ENCODE results near the gene PDXK. TPM values are rescaled to one million over a fixed set of nuclear protein-coding genes. Genes with fewer than 3 reads are reported as not detected.

The PDXK gene
- total and polyA plus RNA-seq, 2 of the 13 experiments (the other 11 are each of a cell fraction or from before 2014, with no cell fraction given), result 114 to 184 TPM

DNA sequence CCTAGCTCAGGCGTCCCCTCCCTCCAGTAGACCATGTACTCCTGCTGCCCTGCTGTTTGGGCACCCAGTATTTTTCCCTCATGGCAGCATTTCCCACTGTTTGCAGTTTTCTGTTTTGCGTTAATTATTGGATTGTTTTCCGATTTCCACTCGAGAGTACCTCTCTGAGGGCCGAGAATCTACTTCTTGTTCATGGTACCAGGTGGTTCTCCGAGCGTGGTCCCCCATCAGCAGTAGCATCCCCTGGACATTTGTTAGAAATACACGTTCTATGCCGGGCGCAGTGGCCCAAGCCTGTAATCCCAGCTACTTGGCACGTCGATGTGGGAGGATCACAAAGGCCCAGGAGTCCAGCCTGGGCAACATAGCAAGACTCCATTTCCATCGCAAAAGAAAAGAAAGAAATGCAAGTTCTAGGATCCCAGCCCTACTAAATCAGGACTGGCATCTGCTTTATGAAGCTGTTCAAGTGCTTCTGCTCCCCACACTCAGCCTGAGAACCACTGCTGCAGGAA lies 71.1 kb downstream of the PDXK start (continued):
- TF ChIP-seq, protein P1, sequence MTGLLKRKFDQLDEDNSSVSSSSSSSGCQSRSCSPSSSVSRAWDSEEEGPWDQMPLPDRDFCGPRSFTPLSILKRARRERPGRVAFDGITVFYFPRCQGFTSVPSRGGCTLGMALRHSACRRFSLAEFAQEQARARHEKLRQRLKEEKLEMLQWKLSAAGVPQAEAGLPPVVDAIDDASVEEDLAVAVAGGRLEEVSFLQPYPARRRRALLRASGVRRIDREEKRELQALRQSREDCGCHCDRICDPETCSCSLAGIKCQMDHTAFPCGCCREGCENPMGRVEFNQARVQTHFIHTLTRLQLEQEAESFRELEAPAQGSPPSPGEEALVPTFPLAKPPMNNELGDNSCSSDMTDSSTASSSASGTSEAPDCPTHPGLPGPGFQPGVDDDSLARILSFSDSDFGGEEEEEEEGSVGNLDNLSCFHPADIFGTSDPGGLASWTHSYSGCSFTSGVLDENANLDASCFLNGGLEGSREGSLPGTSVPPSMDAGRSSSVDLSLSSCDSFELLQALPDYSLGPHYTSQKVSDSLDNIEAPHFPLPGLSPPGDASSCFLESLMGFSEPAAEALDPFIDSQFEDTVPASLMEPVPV (CRISPR knock-in tag; IDR thresholded peaks at IDR 0.05), result no peak
- TF ChIP-seq, protein P2, sequence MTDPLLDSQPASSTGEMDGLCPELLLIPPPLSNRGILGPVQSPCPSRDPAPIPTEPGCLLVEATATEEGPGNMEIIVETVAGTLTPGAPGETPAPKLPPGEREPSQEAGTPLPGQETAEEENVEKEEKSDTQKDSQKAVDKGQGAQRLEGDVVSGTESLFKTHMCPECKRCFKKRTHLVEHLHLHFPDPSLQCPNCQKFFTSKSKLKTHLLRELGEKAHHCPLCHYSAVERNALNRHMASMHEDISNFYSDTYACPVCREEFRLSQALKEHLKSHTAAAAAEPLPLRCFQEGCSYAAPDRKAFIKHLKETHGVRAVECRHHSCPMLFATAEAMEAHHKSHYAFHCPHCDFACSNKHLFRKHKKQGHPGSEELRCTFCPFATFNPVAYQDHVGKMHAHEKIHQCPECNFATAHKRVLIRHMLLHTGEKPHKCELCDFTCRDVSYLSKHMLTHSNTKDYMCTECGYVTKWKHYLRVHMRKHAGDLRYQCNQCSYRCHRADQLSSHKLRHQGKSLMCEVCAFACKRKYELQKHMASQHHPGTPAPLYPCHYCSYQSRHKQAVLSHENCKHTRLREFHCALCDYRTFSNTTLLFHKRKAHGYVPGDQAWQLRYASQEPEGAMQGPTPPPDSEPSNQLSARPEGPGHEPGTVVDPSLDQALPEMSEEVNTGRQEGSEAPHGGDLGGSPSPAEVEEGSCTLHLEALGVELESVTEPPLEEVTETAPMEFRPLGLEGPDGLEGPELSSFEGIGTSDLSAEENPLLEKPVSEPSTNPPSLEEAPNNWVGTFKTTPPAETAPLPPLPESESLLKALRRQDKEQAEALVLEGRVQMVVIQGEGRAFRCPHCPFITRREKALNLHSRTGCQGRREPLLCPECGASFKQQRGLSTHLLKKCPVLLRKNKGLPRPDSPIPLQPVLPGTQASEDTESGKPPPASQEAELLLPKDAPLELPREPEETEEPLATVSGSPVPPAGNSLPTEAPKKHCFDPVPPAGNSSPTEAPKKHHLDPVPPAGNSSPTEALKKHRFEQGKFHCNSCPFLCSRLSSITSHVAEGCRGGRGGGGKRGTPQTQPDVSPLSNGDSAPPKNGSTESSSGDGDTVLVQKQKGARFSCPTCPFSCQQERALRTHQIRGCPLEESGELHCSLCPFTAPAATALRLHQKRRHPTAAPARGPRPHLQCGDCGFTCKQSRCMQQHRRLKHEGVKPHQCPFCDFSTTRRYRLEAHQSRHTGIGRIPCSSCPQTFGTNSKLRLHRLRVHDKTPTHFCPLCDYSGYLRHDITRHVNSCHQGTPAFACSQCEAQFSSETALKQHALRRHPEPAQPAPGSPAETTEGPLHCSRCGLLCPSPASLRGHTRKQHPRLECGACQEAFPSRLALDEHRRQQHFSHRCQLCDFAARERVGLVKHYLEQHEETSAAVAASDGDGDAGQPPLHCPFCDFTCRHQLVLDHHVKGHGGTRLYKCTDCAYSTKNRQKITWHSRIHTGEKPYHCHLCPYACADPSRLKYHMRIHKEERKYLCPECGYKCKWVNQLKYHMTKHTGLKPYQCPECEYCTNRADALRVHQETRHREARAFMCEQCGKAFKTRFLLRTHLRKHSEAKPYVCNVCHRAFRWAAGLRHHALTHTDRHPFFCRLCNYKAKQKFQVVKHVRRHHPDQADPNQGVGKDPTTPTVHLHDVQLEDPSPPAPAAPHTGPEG (CRISPR knock-in tag; IDR thresholded peaks at IDR 0.05), result no peak
- TF ChIP-seq ZNF709 (CRISPR knock-in tag; IDR thresholded peaks at IDR 0.05) (0 out of 2 replicates have a peak, but pooled peaks have one; percentile 5), RXRA (CRISPR knock-in tag; IDR thresholded peaks at IDR 0.05) (no peak), ZNF451 (CRISPR knock-in tag; IDR thresholded peaks at IDR 0.05) (no peak), ZNF121 (CRISPR knock-in tag; IDR thresholded peaks at IDR 0.05) (peak; percentile 98)
- TF ChIP-seq, protein P3, sequence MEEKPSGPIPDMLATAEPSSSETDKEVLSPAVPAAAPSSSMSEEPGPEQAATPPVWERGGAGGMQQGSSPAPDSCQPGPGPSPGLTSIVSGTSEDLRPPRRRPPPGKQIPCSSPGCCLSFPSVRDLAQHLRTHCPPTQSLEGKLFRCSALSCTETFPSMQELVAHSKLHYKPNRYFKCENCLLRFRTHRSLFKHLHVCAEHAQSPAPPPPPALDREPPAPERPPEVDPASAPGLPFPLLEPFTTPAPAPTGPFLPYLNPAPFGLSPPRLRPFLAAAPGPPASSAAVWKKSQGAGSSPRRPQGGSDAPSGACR (CRISPR knock-in tag; IDR thresholded peaks at IDR 0.05), result no peak
- TF ChIP-seq, protein P4, sequence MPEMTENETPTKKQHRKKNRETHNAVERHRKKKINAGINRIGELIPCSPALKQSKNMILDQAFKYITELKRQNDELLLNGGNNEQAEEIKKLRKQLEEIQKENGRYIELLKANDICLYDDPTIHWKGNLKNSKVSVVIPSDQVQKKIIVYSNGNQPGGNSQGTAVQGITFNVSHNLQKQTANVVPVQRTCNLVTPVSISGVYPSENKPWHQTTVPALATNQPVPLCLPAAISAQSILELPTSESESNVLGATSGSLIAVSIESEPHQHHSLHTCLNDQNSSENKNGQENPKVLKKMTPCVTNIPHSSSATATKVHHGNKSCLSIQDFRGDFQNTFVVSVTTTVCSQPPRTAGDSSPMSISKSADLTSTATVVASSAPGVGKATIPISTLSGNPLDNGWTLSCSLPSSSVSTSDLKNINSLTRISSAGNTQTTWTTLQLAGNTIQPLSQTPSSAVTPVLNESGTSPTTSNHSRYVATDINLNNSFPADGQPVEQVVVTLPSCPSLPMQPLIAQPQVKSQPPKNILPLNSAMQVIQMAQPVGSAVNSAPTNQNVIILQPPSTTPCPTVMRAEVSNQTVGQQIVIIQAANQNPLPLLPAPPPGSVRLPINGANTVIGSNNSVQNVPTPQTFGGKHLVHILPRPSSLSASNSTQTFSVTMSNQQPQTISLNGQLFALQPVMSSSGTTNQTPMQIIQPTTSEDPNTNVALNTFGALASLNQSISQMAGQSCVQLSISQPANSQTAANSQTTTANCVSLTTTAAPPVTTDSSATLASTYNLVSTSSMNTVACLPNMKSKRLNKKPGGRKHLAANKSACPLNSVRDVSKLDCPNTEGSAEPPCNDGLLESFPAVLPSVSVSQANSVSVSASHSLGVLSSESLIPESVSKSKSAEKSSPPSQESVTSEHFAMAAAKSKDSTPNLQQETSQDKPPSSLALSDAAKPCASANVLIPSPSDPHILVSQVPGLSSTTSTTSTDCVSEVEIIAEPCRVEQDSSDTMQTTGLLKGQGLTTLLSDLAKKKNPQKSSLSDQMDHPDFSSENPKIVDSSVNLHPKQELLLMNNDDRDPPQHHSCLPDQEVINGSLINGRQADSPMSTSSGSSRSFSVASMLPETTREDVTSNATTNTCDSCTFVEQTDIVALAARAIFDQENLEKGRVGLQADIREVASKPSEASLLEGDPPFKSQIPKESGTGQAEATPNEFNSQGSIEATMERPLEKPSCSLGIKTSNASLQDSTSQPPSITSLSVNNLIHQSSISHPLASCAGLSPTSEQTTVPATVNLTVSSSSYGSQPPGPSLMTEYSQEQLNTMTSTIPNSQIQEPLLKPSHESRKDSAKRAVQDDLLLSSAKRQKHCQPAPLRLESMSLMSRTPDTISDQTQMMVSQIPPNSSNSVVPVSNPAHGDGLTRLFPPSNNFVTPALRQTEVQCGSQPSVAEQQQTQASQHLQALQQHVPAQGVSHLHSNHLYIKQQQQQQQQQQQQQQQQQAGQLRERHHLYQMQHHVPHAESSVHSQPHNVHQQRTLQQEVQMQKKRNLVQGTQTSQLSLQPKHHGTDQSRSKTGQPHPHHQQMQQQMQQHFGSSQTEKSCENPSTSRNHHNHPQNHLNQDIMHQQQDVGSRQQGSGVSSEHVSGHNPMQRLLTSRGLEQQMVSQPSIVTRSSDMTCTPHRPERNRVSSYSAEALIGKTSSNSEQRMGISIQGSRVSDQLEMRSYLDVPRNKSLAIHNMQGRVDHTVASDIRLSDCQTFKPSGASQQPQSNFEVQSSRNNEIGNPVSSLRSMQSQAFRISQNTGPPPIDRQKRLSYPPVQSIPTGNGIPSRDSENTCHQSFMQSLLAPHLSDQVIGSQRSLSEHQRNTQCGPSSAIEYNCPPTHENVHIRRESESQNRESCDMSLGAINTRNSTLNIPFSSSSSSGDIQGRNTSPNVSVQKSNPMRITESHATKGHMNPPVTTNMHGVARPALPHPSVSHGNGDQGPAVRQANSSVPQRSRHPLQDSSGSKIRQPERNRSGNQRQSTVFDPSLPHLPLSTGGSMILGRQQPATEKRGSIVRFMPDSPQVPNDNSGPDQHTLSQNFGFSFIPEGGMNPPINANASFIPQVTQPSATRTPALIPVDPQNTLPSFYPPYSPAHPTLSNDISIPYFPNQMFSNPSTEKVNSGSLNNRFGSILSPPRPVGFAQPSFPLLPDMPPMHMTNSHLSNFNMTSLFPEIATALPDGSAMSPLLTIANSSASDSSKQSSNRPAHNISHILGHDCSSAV (CRISPR knock-in tag; IDR thresholded peaks at IDR 0.05; ENCODE audit: borderline replicate concordance), result no peak

All from HepG2 (cell line).